H1 (cell line): ENCODE data around the gene HMMR. TPM values are rescaled to one million over a fixed set of nuclear protein-coding genes. Genes with fewer than 3 reads are reported as not detected.

Source experiments
- CTCF ChIA-PET: fragments of 300-600 bp; sonication (Branson Sonifier 250); formaldehyde crosslinking; loops from one replicate; lab custom pipeline; 2021; ENCODE audit not compliant: partially characterized antibody; lab: Charles Lee
- POLR2A ChIA-PET: fragments of 300-600 bp; sonication (Branson Sonifier 250); formaldehyde crosslinking; loops from one replicate; lab custom pipeline; 2021; ENCODE audit warnings: inconsistent platforms; ENCODE audit not compliant: partially characterized antibody; lab: Charles Lee
- DNase-seq, 2 experiments: peaks; one replicate each; pipeline versions ENCODE4 v3.0.0 to v3.0.0-alpha.2; 2010 to 2022; ENCODE audit warnings: low spot score in 2 of 2, low read depth in 1 of 2, mixed read lengths in 1 of 2
- FAIRE-seq: peaks from 2 replicates; lab custom pipeline; 2011; peaks lifted over from hg19 to GRCh38; lab: Jason Lieb, UNC
- H2AFZ ChIP-seq: 2 replicates; pipeline ENCODE4 v1.8.1; 2012; ENCODE audit warnings: low read length, inconsistent platforms
- H2AK5ac ChIP-seq: 2 replicates; pipeline ENCODE4 v1.6.1; 2013; ENCODE audit warnings: low read depth, low read length
- H2BK120ac ChIP-seq: replicated peaks from 2 replicates; pipeline ENCODE3; 2013; ENCODE audit warnings: low read depth, low read length, inconsistent platforms
- H2BK12ac ChIP-seq: 2 replicates; pipeline ENCODE4 v1.6.1; 2013; ENCODE audit warnings: low read depth, low read length
- H2BK15ac ChIP-seq: 2 replicates; pipeline ENCODE4 v1.6.1; 2013; ENCODE audit warnings: low read length
- H2BK20ac ChIP-seq: 2 replicates; pipeline ENCODE4 v1.6.1; 2013; ENCODE audit warnings: low read length
- H2BK5ac ChIP-seq: 2 replicates; pipeline ENCODE4 v1.6.1; 2013; ENCODE audit warnings: low read depth, low read length
- H3K14ac ChIP-seq: 2 replicates; pipeline ENCODE4 v1.6.1; 2013; ENCODE audit warnings: inconsistent platforms; ENCODE audit not compliant: insufficient read length
- H3K18ac ChIP-seq: 2 replicates; pipeline ENCODE4 v1.6.1; 2013; ENCODE audit warnings: low read length; ENCODE audit errors: extremely low read depth
- H3K23ac ChIP-seq: 2 replicates; pipeline ENCODE4 v1.6.1; 2013; ENCODE audit warnings: inconsistent platforms; ENCODE audit not compliant: insufficient read length
- H3K23me2 ChIP-seq: 2 replicates; pipeline ENCODE4 v1.6.1; 2013; ENCODE audit warnings: low read depth, low read length
- H3K27ac ChIP-seq: 2 replicates; pipeline ENCODE4 v1.6.1; 2011; ENCODE audit warnings: low read depth, low read length, inconsistent platforms
- H3K27me3 ChIP-seq, 4 experiments: replicated peaks in 1 of 4; 1 replicate in 1 of 4; 2 replicates in 3 of 4; pipeline versions ENCODE4 v1.6.1 to v1.8.1; 2011 to 2013; ENCODE audit warnings: low read length in 3 of 4, mild to moderate bottlenecking in 3 of 4, inconsistent platforms in 2 of 4, mixed read lengths in 2 of 4, moderate library complexity in 1 of 4; ENCODE audit not compliant: control insufficient read depth in 3 of 4, insufficient read depth in 3 of 4; ENCODE audit errors: extremely low read depth in 1 of 4
- H3K36me3 ChIP-seq, 4 experiments: 2 replicates each; pipeline versions ENCODE4 v1.6.1 to v1.8.1; 2011 to 2013; ENCODE audit warnings: mild to moderate bottlenecking in 4 of 4, low read length in 3 of 4, moderate library complexity in 2 of 4, control low read depth in 1 of 4, inconsistent platforms in 1 of 4; ENCODE audit not compliant: insufficient read depth in 4 of 4, control insufficient read depth in 2 of 4
- H3K4ac ChIP-seq: replicated peaks from 2 replicates; pipeline ENCODE3; 2013; ENCODE audit warnings: low read length, low read depth, mixed read lengths, inconsistent platforms; ENCODE audit not compliant: insufficient read length
- H3K4me1 ChIP-seq, 4 experiments: replicated peaks in 1 of 4; 1 replicate in 1 of 4; 2 replicates in 3 of 4; pipeline versions ENCODE4 v1.6.1 to v1.8.1; 2011 to 2013; ENCODE audit warnings: low read length in 3 of 4, inconsistent platforms in 2 of 4, mixed read lengths in 1 of 4; ENCODE audit not compliant: insufficient read depth in 4 of 4, control insufficient read depth in 3 of 4
- H3K4me2 ChIP-seq, 2 experiments: 2 replicates each; pipeline versions ENCODE4 v1.6.1 to v1.8.1; 2011 to 2013; ENCODE audit warnings: low read depth in 2 of 2, low read length in 2 of 2, control low read depth in 1 of 2, inconsistent platforms in 1 of 2, mild to moderate bottlenecking in 1 of 2; ENCODE audit not compliant: insufficient read depth in 1 of 2
- H3K4me3 ChIP-seq, 4 experiments: fragments of 200-600, 300-600 bp in 1 of 4; sonication (generic), shearing (Covaris generic), sonication (Bioruptor Twin) in 1 of 4; 2 replicates each; pipeline versions ENCODE4 v1.5.1 to v1.8.1; 2011 to 2016; ENCODE audit warnings: low read length in 4 of 4, low read depth in 3 of 4, control low read depth in 2 of 4, inconsistent platforms in 2 of 4, mild to moderate bottlenecking in 2 of 4, mixed read lengths in 1 of 4, moderate library complexity in 1 of 4; ENCODE audit not compliant: insufficient read depth in 2 of 4; ENCODE audit errors: extremely low read depth in 1 of 4
- H3K56ac ChIP-seq: replicated peaks from 2 replicates; pipeline ENCODE3; 2013; ENCODE audit warnings: low read depth, mild to moderate bottlenecking, mixed read lengths, low read length, inconsistent platforms; ENCODE audit not compliant: insufficient read length
- H3K79me1 ChIP-seq: 2 replicates; pipeline ENCODE4 v1.6.1; 2013; ENCODE audit warnings: low read depth, low read length, control low read depth
- H3K79me2 ChIP-seq, 2 experiments: 2 replicates each; pipeline versions ENCODE4 v1.6.1 to v1.8.1; 2012 to 2013; ENCODE audit warnings: low read length in 2 of 2, mild to moderate bottlenecking in 2 of 2, inconsistent platforms in 1 of 2; ENCODE audit not compliant: insufficient read depth in 2 of 2, control insufficient read depth in 1 of 2
- H3K9ac ChIP-seq, 4 experiments: replicated peaks in 1 of 4; 1 replicate in 1 of 4; 2 replicates in 3 of 4; pipeline versions ENCODE4 v1.6.1 to v1.8.1; 2011 to 2013; ENCODE audit warnings: low read depth in 3 of 4, low read length in 3 of 4, control low read depth in 2 of 4, mild to moderate bottlenecking in 2 of 4, moderate library complexity in 2 of 4, inconsistent platforms in 1 of 4; ENCODE audit errors: extremely low read depth in 1 of 4
- H3K9me3 ChIP-seq, 2 experiments: 2 replicates each; pipeline versions ENCODE4 v1.6.1 to v1.8.1; 2012 to 2013; ENCODE audit warnings: mild to moderate bottlenecking in 2 of 2, moderate library complexity in 2 of 2, control low read depth in 1 of 2, inconsistent platforms in 1 of 2, low read depth in 1 of 2, low read length in 1 of 2, mixed read lengths in 1 of 2; ENCODE audit not compliant: insufficient read depth in 2 of 2
- H4K20me1 ChIP-seq, 2 experiments: replicated peaks in 1 of 2; 2 replicates each; pipeline versions ENCODE3 to v1.8.1; 2011 to 2013; ENCODE audit warnings: inconsistent platforms in 2 of 2, low read length in 2 of 2, mild to moderate bottlenecking in 1 of 2; ENCODE audit not compliant: insufficient read depth in 2 of 2, control insufficient read depth in 1 of 2
- H4K5ac ChIP-seq: 2 replicates; pipeline ENCODE4 v1.6.1; 2013; ENCODE audit warnings: low read length, low read depth, mixed read lengths, inconsistent platforms; ENCODE audit not compliant: insufficient read length
- H4K8ac ChIP-seq: 2 replicates; pipeline ENCODE4 v1.8.0; 2013; ENCODE audit warnings: mild to moderate bottlenecking, moderate library complexity, low read length, inconsistent platforms; ENCODE audit not compliant: insufficient read depth; ENCODE audit errors: extremely low read depth
- H4K91ac ChIP-seq: replicated peaks from 2 replicates; pipeline ENCODE3; 2013; ENCODE audit warnings: low read length, mixed read lengths, inconsistent platforms; ENCODE audit not compliant: insufficient read length
- RXRA ChIP-seq: IDR thresholded peaks from 2 replicates; pipeline ENCODE4 v1.6.1; 2011; ENCODE audit warnings: low read depth, mild to moderate bottlenecking, low read length, moderate library complexity; ENCODE audit not compliant: insufficient read depth
- SP1 ChIP-seq: IDR thresholded peaks from 2 replicates; pipeline ENCODE4 v1.6.1; 2011; ENCODE audit warnings: low read depth, low read length
- TAF1 ChIP-seq: IDR thresholded peaks from 2 replicates; pipeline ENCODE4 v1.6.1; 2011; ENCODE audit warnings: mild to moderate bottlenecking, low read depth, low read length
- WGBS, 2 experiments: shearing (Covaris generic) in 1 of 2; methylation state at CpG; one replicate each; pipeline versions ENCODE4 v1.1.6 to v1.1.7; 2013 to 2015; ENCODE audit warnings: low lambda C conversion rate in 2 of 2, mixed read lengths in 2 of 2, inconsistent platforms in 1 of 2, low coverage in 1 of 2, missing lambda C conversion rate in 1 of 2; ENCODE audit not compliant: insufficient replicate concordance in 2 of 2, insufficient coverage in 1 of 2, insufficient read length in 1 of 2; ENCODE audit errors: extremely low coverage in 1 of 2, missing lambda C conversion rate in 1 of 2; 5-methylcytosine and 5-hydroxymethylcytosine counted together
- polyA plus RNA-seq, 7 experiments: library from polyadenylated mRNA; depleted of rRNA in 3 of 7; stranded (reverse) in 5 of 7; unstranded in 2 of 7; fragments of >200 nt in 5 of 7; fragments of 200-250 nt in 2 of 7; gene quantifications; 1 replicate in 5 of 7; 2 replicates in 1 of 7; 4 replicates in 1 of 7; pipeline versions ENCODE4 v1.2.1 to v1.2.3, GENCODE V29; 2011 to 2013; ENCODE audit warnings: missing spikeins in 2 of 7, mixed read lengths in 2 of 7
- total RNA-seq: library from RNA; stranded (reverse); fragmentation: NEBNext Ultra II Directional; extraction: Animal tissue kit (Norgen Biotek cat#: 25700); gene quantifications from 2 replicates; pipeline ENCODE4 v1.2.1, GENCODE V29; 2021
- TF ChIP-seq, protein P1 (sequence below): IDR thresholded peaks from 2 replicates; pipeline ENCODE4 v1.6.1; 2012; ENCODE audit warnings: low read length, inconsistent platforms

Gene HMMR
- total and polyA plus RNA-seq, 2 of the 8 experiments (the other 6 are each of a cell fraction or from before 2014, with no cell fraction given) = 17.5 to 77.3 TPM

GRCh38 chr5:163478982-163479271 is 18.5 kb downstream of the HMMR start:
- no peak overlapping the region for H4K8ac ChIP-seq
- FAIRE-seq = no peak
- WGBS, 2 experiments = 96% methylated on average over 1 of the region's 1 CpG; no CpG with 5 or more reads in 1 of the 2 experiments
- H3K9ac ChIP-seq = no peak overlapping the region
- H3K4me1 ChIP-seq = no peaks in the 10 kb centered on the region
- peaks cover 0 to 1% of the 10 kb centered on the region in 2 experiments for H4K20me1 ChIP-seq
- H3K27ac ChIP-seq = no peak overlapping the region
- no peaks in the 10 kb centered on the region for H3K9me3 ChIP-seq
- H3K4me3 ChIP-seq = no peak overlapping the region
- H3K23me2 ChIP-seq = no peaks in the 10 kb centered on the region
- no peak overlapping the region for H3K18ac ChIP-seq
- no peaks in the 10 kb centered on the region for H3K79me2 ChIP-seq
- no peak overlapping the region for H3K56ac ChIP-seq
- no peak overlapping the region for H2BK20ac ChIP-seq
- H3K4me2 ChIP-seq = no peak overlapping the region
- POLR2A ChIA-PET = no interaction called here
- no peak overlapping the region for H4K91ac ChIP-seq
- no peak overlapping the region for H2AK5ac ChIP-seq
- no peak for DNase-seq
- no peaks in the 10 kb centered on the region for H3K27me3 ChIP-seq
- TF ChIP-seq SP1 (no peak), RXRA (no peak), TAF1 (no peak)
- TF ChIP-seq, protein P1, sequence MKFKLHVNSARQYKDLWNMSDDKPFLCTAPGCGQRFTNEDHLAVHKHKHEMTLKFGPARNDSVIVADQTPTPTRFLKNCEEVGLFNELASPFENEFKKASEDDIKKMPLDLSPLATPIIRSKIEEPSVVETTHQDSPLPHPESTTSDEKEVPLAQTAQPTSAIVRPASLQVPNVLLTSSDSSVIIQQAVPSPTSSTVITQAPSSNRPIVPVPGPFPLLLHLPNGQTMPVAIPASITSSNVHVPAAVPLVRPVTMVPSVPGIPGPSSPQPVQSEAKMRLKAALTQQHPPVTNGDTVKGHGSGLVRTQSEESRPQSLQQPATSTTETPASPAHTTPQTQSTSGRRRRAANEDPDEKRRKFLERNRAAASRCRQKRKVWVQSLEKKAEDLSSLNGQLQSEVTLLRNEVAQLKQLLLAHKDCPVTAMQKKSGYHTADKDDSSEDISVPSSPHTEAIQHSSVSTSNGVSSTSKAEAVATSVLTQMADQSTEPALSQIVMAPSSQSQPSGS = no peak
- no peak overlapping the region for H3K23ac ChIP-seq
- H2BK12ac ChIP-seq = no peak overlapping the region
- H3K14ac ChIP-seq = no peak overlapping the region
- H3K4ac ChIP-seq = no peak overlapping the region
- H2AFZ ChIP-seq = no peak overlapping the region
- CTCF ChIA-PET = interaction anchor here (0.7 to 1.0 kb wide), 2 partner anchors 10 to 23 kb away, joined by 3 read pairs; no protein-coding TSS in a partner anchor
- no peak overlapping the region for H2BK5ac ChIP-seq
- peaks cover 6 to 87% (median 45%) of the 10 kb centered on the region in 4 experiments for H3K36me3 ChIP-seq
- no peak overlapping the region for H4K5ac ChIP-seq
- H2BK15ac ChIP-seq = no peak overlapping the region
- no peak overlapping the region for H2BK120ac ChIP-seq
- H3K79me1 ChIP-seq = no peaks in the 10 kb centered on the region
